Measurements from ENCODE around the gene SDK1.

Gene SDK1

DNA sequence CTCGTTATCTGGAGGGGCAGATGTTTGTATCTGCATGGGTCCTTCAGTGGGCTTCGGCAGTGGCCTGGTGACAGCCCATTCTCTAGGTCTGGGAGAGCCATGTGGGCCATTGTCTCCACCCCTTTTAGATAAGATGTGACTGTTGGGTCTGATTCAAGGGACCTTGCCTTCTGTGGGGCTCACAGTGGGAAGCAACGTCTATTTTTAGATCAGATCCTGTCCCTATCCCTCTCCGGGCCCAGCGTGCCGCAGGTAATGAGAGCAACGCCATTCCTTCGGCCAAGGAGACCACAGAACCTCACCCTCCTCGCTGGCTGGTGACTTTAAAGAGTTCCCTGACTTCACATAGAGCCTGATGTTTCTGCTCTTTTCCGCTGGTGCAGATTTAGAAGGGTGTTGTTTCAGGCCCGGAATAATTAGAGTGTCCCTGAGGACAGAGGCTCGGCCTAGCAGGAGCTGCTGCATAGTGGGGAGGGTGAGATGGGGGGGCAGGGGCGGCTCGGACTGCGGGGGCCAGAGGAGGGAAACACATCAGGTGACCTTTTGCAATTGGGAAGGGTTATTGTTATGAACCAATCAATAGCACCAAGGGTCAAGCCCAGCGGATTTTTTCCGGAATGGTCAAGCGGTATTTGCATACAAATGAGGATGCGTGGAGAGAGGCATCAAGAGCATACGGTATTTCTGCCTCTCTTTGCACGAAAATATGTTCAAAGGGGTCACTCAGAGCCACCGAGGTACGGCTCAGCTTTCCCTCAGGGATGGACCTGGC is 878.0 kb downstream of the SDK1 start:
- no peak overlapping the region for H3K4me3 ChIP-seq (ENCODE audit: low read depth, low read length)
- in situ Hi-C loops (cut with HindIII; ENCODE audit: low sequenced_read_pairs): no loop called here
- TF ChIP-seq, protein P1, sequence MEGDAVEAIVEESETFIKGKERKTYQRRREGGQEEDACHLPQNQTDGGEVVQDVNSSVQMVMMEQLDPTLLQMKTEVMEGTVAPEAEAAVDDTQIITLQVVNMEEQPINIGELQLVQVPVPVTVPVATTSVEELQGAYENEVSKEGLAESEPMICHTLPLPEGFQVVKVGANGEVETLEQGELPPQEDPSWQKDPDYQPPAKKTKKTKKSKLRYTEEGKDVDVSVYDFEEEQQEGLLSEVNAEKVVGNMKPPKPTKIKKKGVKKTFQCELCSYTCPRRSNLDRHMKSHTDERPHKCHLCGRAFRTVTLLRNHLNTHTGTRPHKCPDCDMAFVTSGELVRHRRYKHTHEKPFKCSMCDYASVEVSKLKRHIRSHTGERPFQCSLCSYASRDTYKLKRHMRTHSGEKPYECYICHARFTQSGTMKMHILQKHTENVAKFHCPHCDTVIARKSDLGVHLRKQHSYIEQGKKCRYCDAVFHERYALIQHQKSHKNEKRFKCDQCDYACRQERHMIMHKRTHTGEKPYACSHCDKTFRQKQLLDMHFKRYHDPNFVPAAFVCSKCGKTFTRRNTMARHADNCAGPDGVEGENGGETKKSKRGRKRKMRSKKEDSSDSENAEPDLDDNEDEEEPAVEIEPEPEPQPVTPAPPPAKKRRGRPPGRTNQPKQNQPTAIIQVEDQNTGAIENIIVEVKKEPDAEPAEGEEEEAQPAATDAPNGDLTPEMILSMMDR (IDR thresholded peaks at IDR 0.05; ENCODE audit: low read depth, low read length): no peak
- no peak for DNase-seq (ENCODE audit: low read depth, low spot score)

DNA sequence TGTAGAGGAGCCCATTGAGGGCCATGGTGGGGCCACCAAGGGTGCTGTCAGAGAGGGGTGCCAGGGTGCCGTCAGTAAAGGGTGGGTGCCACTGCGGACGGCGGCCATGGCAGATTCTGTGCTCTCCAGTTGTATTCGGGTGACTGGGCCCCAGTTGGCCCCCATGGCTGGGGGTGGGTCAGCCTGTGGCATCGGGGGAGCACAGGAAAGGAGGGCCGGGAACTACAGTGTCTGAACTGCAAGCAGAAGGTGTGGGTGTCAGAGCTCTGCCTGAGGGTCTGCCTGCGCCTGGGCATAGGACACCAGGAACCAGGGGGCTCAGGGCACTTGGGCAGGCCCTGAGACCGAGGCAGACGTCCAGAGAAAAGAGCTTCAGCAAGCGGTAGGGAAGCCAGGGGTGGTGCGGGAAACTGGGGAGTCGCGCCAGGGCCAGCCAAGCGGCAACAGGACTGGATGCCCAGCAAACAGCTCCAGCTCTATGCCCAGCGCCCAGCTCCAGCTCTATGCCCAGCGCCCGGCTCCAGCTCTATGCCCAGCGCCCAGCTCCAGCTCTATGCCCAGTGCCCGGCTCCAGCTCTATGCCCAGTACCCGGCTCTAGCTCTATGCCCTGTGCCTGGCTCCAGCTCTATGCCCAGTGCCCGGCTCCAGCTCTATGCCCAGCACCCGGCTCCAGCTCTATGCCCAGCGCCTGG is 878.8 kb downstream of the SDK1 start:
- in situ Hi-C loops (cut with HindIII; ENCODE audit: low sequenced_read_pairs): no loop called here
- TF ChIP-seq, protein P1 (IDR thresholded peaks at IDR 0.05; ENCODE audit: low read depth, low read length): no peak
- no peak overlapping the region for H3K4me3 ChIP-seq (ENCODE audit: low read depth, low read length)
- no peak for DNase-seq (ENCODE audit: low read depth, low spot score)

DNA sequence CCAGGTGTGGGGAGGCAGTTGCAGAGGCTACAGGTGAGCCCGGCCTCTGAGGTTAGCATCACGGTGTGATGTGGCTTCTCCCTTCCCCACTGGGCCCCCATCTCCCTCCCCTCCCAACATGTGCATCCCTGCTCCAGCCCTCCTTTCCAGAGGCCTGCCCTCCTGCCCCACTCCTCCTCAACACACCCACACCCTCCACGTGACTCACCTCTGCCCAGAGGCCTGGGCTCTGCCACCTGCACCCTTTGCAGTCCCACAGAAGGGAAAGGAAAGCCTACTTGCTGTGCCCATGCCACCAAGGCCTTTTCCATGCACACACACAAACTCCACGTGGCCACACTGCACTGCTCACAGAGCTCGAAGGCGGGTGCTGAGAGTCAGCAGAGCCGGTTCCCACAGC is 880.4 kb downstream of the SDK1 start:
- TF ChIP-seq, protein P1 (IDR thresholded peaks at IDR 0.05; ENCODE audit: low read depth, low read length): no peak
- DNase-seq (ENCODE audit: low read depth, low spot score): no peak
- in situ Hi-C loops (cut with HindIII; ENCODE audit: low sequenced_read_pairs): no loop called here
- no peak overlapping the region for H3K4me3 ChIP-seq (ENCODE audit: low read depth, low read length)

DNA sequence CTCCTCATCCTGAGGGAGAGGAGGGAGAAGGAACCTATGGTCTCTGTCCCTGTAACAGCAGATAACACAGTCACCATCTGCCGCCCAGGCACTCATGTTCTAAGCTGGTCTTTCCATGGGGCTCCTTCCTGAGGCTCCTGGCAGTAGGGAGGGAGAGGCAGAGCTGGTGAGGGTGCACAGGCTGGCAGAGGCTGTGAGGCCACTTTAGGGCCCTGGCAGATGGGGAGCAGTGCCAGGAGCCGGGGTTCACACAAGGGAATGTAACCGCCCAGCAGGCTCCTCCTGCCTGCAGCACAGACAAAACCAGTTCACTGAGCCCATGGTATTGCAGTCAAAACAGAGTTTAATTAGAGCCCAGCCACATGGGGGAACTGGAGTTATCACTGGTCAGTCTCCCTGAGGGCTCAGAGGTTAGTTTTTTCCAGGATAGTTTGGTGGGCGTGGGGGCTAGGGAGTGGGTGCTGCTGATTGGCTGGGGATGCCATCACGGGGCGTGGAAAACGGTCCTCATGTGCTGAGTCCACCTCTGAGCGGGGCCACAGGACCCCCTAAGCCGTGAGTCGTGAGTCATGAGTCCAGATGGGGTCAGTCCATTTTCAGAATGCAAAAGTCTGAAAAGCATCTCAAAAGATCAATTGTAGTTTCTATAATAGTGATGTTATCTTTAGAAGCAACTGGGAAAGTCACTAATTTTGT is 881.7 kb downstream of the SDK1 start:
- TF ChIP-seq, protein P1 (IDR thresholded peaks at IDR 0.05; ENCODE audit: low read depth, low read length): no peak
- in situ Hi-C loops (cut with HindIII; ENCODE audit: low sequenced_read_pairs): no loop called here
- no peak for DNase-seq (ENCODE audit: low read depth, low spot score)
- no peak overlapping the region for H3K4me3 ChIP-seq (ENCODE audit: low read depth, low read length)

DNA sequence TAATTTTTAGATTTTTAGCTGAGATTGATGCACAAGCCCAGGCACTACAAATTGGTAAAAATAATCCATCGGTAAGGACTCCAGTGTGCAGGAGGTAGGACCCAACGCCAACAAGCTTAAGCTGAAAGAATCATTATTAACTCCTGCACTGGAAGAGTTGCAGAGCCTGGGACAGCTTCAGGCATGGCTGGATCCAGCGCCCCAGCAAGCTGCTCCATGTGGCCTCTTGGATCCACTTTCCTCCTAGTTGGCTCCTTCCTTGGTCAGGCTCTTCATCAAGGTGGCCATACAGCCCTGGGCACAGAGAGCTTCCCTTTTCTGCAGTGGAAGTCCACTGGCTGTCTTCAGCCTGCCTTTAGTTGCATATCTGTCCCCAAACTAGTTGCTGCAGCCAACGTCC is 883.6 kb downstream of the SDK1 start:
- TF ChIP-seq, protein P1 (IDR thresholded peaks at IDR 0.05; ENCODE audit: low read depth, low read length): no peak
- DNase-seq (ENCODE audit: low read depth, low spot score): no peak
- H3K4me3 ChIP-seq (ENCODE audit: low read depth, low read length): no peak overlapping the region
- in situ Hi-C loops (cut with HindIII; ENCODE audit: low sequenced_read_pairs): no loop called here

DNA sequence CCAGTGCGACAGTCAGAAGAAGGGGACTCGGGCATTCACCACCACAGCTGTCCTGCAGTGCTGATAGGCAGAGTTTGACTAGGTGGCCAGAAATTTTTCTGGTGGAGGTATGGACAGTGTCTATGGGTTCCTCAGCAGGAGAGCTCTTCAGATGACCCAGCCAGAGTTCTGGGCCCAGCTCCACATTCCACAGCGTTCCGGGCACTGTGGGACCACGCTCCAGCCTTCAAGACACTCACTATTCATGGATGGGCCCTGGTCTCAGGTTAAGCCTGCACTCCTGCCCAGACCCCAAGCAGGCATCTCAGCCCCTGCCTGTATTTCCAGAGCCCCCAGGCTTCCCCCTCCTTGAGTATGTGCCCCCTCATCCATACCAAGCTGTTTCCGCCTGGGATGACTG is 884.1 kb downstream of the SDK1 start:
- H3K4me3 ChIP-seq (ENCODE audit: low read depth, low read length): no peak overlapping the region
- no peak for DNase-seq (ENCODE audit: low read depth, low spot score)
- TF ChIP-seq, protein P1 (IDR thresholded peaks at IDR 0.05; ENCODE audit: low read depth, low read length): no peak
- in situ Hi-C loops (cut with HindIII; ENCODE audit: low sequenced_read_pairs): no loop called here

Data from astrocyte of the spinal cord (primary cell).